ENCODE data around the gene FOXG1.

Gene FOXG1

GRCh38 chr14:28766469-28766955, at the start of gene FOXG1:
FOXG1 (plus strand) TSS chr14:28766787; CDS start chr14:28767280, 493 bp downstream.
- H3K27ac ChIP-seq, result no peak within 1 kb of the TSS
- H3K4me3 ChIP-seq, result peak within 1 kb of the TSS in 5 of 7 experiments; percentile 1 to 38 (median 21)

DNA sequence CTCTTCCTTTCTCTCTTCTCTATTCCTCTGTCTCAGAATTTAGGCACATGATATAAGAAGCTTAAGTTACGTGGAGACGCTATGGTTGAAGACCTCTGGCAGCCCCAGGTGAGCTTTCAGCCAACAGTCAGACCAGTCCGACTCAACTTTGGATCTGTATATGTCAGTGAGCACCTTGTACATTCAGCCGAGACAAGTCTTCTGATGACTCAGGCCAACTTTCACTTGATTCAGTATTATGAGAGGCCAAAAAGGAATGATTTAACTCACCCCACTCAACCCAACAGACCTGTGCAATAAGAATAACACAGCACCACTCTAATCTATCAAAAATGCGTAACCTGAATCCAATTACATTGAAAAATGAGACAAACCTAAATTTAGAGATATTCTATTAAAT, 47.5 kb upstream of the FOXG1 start:
- Histone ChIP-seq H3K27ac (no peak overlapping the region), H3K4me3 (no peak overlapping the region)

GRCh38 chr14:28731358-28731757, 35.2 kb upstream of the FOXG1 start:
- no peak overlapping the region for H3K4me3 ChIP-seq
- H3K27ac ChIP-seq, result no peak overlapping the region

- H3K27ac ChIP-seq, result no peak overlapping the region
- no peak overlapping the region for H3K4me3 ChIP-seq
Measured at GRCh38 chr14:28742171-28742846, 24.3 kb upstream of the FOXG1 start.

DNA sequence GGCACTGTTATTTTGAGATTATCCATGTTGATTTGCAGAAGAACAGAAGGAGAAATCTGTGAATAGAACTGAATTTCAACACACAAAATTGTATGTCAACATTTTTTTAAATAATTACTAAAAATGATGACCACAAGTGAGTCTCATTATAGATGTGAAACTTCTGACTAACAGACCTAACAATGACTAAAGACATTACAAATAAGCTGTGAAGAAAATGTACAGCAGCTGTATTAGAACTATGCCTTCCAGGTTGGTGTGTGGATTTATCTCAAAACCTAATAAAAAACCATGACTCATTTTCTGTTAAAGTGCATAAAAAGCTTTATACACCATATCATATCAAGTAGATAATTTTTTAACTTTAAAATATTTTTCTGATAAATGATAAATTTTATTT, 22.5 kb upstream of the FOXG1 start:
- Histone ChIP-seq H3K4me3 (no peak overlapping the region), H3K27ac (no peak overlapping the region)

- Histone ChIP-seq H3K27ac (no peak overlapping the region), H3K4me3 (no peak overlapping the region)
Measured at GRCh38 chr14:28745176-28745575, 21.4 kb upstream of the FOXG1 start.

DNA sequence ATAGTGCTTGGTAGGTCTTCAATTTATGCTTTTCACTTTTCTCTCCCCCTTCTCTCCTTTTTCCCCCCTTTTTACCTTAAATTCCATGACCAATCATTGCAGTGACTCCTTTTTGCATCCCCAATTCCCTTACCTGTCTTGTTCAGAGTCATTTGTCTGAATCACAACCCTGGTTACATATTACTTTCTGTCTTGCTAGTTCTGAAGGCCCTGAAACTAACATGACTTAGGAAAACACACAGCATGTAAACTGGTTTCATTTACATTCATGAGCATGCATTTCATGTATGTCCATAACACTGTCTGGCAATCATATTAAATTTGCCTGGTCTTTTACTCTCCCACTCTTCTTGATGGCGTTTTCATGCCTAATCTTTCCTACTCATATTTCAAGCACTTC, 20.3 kb upstream of the FOXG1 start:
- no peak overlapping the region for H3K27ac ChIP-seq
- no peak overlapping the region for H3K4me3 ChIP-seq

GRCh38 chr14:28751467-28752058, 15.0 kb upstream of the FOXG1 start:
- Histone ChIP-seq H3K27ac (no peak overlapping the region), H3K4me3 (no peak overlapping the region)

- Histone ChIP-seq H3K27ac (no peak overlapping the region), H3K4me3 (no peak overlapping the region)
Measured at GRCh38 chr14:28754209-28754985, 12.2 kb upstream of the FOXG1 start.

- H3K27ac ChIP-seq, result no peak overlapping the region
Measured at GRCh38 chr14:28755198-28755815, 11.3 kb upstream of the FOXG1 start.

DNA sequence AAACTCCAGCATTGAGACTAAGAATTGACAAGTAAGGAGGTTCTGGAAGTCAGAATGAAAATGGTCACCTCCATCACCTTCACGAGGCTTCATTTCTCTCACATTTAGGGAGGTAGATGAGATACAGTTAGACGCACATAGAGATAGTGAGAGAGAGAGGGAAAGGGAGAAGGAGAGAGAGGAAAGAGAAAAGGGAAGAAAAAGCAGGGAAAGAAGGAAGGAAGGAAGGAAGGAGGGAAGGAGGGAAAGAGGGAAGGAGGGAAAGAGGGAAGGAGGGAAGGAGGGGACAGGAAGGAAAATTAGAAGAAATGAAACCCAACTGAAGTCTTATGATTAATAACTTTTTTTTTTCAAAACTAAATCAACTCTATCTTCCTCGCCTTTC, 10.7 kb upstream of the FOXG1 start:
- no peak overlapping the region for H3K4me3 ChIP-seq
- H3K27ac ChIP-seq, result no peak overlapping the region

More at GRCh38 chr14:28755198-28755815, 11.3 kb upstream of the FOXG1 start:
- H3K4me3 ChIP-seq, result no peak overlapping the region

DNA sequence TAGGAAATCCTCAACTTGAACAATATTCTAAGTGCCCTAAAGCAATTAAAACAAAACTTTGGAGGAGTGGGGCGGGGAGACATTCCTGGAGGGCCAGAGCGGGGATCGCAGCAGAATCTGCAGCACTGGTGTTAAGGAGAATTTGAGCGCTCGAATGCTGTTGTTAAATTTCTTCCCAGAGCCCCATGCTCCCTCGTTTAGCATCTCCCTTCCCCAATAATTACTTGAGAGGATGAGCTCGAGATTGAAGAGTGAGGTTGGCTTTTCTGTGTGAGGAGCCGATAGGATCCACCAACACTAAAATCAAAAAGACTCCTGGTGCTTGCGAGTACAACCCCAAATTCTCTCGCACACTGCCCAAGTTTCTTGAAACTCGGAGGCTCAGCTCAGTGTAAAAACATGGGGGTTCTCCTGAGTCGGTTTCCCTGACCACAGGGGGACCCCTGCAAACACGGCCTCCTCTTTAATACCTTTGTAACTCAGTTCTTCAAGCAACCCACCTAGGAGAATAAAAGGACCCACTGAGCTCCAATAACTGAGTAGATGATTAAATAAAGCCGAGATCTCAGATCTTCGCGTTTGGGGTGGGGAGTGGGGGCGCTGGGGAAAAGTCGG, 10.2 kb upstream of the FOXG1 start:
- Histone ChIP-seq H3K4me3 (no peak overlapping the region), H3K27ac (no peak overlapping the region)

DNA sequence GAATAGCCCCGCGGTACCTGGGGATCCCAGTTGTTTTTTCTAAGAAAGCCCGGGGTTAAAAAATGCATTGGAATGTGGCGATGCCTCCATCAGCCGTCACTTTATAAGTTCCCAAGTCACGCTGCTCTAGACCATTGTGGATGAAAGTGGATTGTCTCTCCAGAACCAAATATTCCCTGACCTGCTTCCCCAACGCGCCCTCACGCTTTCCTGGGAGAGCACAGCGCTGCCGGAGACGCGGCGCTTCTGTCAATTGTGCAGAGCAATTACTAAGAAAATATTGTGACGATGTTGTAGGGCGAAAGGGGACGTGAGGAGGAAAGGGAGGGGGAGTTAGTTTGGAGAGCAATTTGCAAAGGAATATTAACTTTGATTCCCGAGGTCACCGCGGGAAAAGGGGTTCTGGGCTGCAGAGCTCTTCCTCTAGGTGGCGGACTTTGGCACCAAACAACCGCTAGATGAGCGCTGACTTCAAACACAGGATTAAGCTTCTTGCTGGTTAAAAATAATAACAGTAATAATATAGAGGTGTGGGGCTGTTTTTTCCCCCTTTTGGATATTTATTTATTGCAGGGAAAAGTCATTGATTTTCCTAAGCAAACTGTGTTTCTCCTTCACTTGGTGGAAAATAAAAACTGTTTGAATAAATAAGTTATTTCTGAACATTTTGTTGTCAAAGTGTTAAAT, 9.6 kb upstream of the FOXG1 start:
- no peak overlapping the region for H3K4me3 ChIP-seq
- no peak overlapping the region for H3K27ac ChIP-seq

- no peak overlapping the region for H3K27ac ChIP-seq
- no peak overlapping the region for H3K4me3 ChIP-seq
Measured at GRCh38 chr14:28757786-28758185, 8.8 kb upstream of the FOXG1 start.

DNA sequence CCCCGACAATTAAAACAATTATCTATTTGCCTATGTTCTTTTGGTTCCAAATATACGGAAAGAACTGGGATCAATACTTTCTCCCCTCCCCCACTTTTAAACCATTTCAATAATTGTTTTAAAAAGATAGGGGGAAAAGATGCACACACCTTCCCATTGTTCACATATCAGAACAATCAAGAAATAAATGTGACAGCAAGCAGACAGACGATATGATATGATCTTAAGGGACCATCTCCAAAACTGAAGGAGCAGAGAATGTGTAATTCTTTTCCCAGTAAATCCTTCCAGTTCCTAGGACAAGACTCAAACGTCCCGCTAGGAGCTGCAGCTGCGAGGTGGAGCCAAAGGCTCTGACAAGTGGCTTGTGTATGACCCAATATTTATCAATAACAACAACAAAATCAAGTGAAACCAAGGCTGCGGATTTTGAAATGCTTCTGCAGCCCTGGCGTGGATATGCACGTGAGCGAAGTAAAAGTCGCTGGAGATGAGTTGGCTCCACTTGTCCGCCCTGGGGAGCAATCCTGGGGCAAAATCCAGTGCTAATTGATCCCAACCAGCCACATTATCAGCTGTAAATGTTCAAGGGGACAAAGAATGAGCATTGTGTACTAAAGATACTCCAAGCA, 8.2 kb upstream of the FOXG1 start:
- H3K27ac ChIP-seq, result no peak overlapping the region

DNA sequence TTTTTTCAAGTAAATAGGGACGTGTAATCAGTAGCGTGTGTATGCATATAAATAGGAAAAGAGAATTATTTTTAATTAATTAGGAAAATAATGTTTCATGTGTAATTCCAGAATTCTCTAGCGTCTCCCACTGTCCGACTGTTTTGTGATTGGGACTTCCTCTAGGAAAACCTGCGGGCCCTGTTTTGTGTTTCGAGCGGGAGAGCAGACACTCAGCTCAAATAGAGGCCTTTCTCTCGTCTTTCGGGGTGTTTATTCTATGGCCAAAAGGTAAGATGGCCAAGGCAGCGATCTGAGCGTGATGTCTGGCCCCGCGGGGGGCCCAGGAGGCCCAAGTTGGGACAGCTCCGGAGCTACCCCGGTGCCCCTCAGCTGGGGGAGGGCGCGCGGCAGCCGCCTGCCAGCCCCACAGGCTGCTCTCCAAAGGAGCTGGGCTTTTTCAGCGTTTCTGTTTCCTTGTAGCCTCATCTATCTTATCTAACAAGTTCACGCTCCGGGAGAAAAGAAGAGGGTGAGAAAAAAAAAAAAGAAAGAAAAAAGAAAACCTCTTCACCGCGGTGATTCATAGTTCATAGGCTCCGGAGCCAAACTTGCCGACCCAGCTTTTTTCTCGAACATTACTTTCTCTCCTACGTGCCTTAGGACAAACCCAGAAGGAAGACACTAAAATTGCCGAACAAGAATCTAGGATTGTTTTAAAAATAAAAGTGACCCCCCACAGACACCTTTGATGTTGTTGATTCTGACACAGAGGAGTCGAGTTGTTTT, 7.5 kb upstream of the FOXG1 start:
- H3K4me3 ChIP-seq, result no peak overlapping the region
- no peak overlapping the region for H3K27ac ChIP-seq

More for the DNA sequence above, 8.2 kb upstream of the FOXG1 start:
- H3K4me3 ChIP-seq, result no peak overlapping the region

DNA sequence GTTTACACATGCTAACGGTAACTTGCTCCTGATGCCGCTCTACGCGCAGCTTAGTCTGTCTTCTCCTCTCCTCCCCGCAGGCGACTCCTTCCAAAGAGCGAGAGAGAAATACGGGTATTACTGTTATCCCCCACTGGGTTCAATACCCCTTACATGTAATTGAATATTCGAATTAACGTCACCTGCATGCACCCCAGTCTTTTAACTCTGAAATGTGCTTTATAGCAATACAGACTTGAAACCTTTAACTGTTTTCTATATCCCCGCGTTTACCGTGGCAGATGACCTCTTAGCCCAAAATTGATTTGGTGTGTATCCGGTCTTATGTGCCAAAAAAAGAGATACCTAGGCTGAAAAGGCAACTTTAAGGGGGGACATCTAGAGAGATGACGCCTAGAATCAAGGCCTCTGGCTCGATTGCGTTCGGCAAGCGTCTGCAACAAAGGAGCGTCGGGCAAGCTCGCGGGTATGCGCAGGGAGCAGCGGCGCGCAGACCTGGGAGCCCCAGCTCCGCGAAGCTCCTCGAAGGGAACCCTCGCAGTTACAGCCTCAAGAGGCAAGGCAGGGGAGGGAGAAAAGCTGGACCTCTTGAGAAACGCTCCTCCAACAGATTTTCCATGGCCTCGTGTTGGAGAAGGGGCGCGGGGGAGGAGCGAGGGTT, 6.8 kb upstream of the FOXG1 start:
- H3K27ac ChIP-seq, result no peak overlapping the region

More for the DNA sequence above, 6.8 kb upstream of the FOXG1 start:
- H3K4me3 ChIP-seq, result no peak overlapping the region
